ENCODE data around the gene CYP3A7.
"Not testable (repeated sequence)": the region's sequence is repeated elsewhere in the genome, so short reads cannot be mapped to it uniquely, and the experiment has no call there.

Gene CYP3A7

GRCh38 chr7:99755085-99755484, 20.1 kb upstream of the CYP3A7 start:
- TF ChIP-seq, protein P1, sequence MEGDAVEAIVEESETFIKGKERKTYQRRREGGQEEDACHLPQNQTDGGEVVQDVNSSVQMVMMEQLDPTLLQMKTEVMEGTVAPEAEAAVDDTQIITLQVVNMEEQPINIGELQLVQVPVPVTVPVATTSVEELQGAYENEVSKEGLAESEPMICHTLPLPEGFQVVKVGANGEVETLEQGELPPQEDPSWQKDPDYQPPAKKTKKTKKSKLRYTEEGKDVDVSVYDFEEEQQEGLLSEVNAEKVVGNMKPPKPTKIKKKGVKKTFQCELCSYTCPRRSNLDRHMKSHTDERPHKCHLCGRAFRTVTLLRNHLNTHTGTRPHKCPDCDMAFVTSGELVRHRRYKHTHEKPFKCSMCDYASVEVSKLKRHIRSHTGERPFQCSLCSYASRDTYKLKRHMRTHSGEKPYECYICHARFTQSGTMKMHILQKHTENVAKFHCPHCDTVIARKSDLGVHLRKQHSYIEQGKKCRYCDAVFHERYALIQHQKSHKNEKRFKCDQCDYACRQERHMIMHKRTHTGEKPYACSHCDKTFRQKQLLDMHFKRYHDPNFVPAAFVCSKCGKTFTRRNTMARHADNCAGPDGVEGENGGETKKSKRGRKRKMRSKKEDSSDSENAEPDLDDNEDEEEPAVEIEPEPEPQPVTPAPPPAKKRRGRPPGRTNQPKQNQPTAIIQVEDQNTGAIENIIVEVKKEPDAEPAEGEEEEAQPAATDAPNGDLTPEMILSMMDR (IDR thresholded peaks at IDR 0.05; ENCODE audit: low read length, missing control alignments), result no peak
- DNase-seq (ENCODE audit: low read depth), result no peak
- H3K4me3 ChIP-seq (replicated peaks; ENCODE audit: low read depth, low read length), result no peak overlapping the region

- no peak overlapping the region for H3K4me3 ChIP-seq (replicated peaks; ENCODE audit: low read depth, low read length)
- TF ChIP-seq, protein P1 (IDR thresholded peaks at IDR 0.05; ENCODE audit: low read length, missing control alignments), result no peak
- no peak for DNase-seq (ENCODE audit: low read depth)
Observed at GRCh38 chr7:99752356-99752755, 17.4 kb upstream of the CYP3A7 start.

DNA sequence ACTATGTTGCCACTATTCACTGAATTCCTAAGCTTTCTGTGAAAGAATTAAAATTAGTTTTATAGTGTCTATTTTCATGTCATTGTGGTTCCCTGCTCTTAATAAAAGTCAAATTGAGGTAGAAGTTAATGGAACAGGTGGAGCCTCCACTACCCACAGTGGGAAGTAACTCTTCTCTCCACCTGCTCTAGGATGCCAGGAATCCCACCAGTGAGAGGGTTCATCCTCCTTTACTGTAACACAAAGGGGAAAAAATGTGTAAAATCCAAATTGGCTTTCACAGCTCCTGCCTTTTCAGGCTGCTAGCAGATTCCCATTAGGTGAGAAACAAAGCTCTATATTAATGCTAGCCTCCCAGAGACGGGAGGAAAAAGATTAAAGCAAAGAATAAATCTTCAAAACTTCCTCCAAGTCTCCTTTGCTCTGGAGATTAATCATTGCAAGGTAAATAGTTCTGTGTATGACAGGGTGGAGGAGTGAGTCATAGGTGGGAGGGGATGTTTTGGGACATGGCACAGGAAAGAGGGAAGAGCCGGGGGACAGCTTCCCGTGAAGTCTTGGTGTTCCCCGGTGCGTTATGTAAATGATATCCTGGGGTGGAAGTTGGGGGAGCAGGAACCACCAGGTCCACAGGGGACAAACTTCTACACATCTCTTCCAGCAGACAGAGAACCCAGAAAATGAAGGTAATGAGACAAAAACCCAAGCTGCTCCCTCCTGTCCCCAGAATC, 16.5 kb upstream of the CYP3A7 start:
- not testable (repeated sequence) for H3K4me3 ChIP-seq (replicated peaks; ENCODE audit: low read depth, low read length); DNase-seq (ENCODE audit: low read depth)

- DNase-seq (ENCODE audit: low read depth), result no peak
- TF ChIP-seq, protein P1 (IDR thresholded peaks at IDR 0.05; ENCODE audit: low read length, missing control alignments), result no peak
- no peak overlapping the region for H3K4me3 ChIP-seq (replicated peaks; ENCODE audit: low read depth, low read length)
Observed at GRCh38 chr7:99748846-99749579, 14.0 kb upstream of the CYP3A7 start.

DNA sequence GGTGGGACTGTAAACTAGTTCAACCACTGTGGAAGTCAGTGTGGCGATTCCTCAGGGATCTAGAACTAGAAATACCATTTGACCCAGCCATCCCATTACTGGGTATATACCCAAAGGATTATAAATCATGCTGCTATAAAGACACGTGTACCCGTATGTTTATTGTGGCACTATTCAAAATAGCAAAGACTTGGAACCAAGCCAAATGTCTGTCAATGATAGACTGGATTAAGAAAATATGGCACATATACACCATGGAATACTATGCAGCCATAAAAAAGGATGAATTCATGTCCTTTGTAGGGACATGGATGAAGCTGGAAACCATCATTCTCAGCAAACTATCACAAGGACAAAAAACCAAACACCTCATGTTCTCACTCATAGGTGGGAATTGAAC, 11.9 kb upstream of the CYP3A7 start:
- not testable (repeated sequence) for H3K4me3 ChIP-seq (replicated peaks; ENCODE audit: low read depth, low read length); DNase-seq (ENCODE audit: low read depth)

GRCh38 chr7:99745395-99745794, 10.4 kb upstream of the CYP3A7 start:
- not testable (repeated sequence) for DNase-seq (ENCODE audit: low read depth); H3K4me3 ChIP-seq (replicated peaks; ENCODE audit: low read depth, low read length)

- DNase-seq (ENCODE audit: low read depth), result no peak
- TF ChIP-seq, protein P1 (IDR thresholded peaks at IDR 0.05; ENCODE audit: low read length, missing control alignments), result no peak
Observed at GRCh38 chr7:99742737-99743394, 7.9 kb upstream of the CYP3A7 start.

GRCh38 chr7:99741441-99741795, 6.4 kb upstream of the CYP3A7 start:
- H3K4me3 ChIP-seq (replicated peaks; ENCODE audit: low read depth, low read length), result no peak overlapping the region
- no peak for DNase-seq (ENCODE audit: low read depth)

More at GRCh38 chr7:99742737-99743394, 7.9 kb upstream of the CYP3A7 start:
- H3K4me3 ChIP-seq (replicated peaks; ENCODE audit: low read depth, low read length), result no peak overlapping the region

More at GRCh38 chr7:99741441-99741795, 6.4 kb upstream of the CYP3A7 start:
- TF ChIP-seq, protein P1 (IDR thresholded peaks at IDR 0.05; ENCODE audit: low read length, missing control alignments), result no peak

Data from fibroblast of pulmonary artery (primary cell).